Activated CD8-positive, alpha-beta memory T cell treated with anti-CD3 and anti-CD28 coated beads, Interleukin-2, amount 50 U/mL, for 48 hours (primary cell): Measurements from ENCODE around the gene UROD.

Experiments used
- DNase-seq: peaks from one replicate; pipeline ENCODE4 v3.0.0-alpha.2; 2020

The UROD gene

GRCh38 chr1:45009296-45009865, 2.7 kb upstream of the UROD start:
- no peak for DNase-seq

DNA sequence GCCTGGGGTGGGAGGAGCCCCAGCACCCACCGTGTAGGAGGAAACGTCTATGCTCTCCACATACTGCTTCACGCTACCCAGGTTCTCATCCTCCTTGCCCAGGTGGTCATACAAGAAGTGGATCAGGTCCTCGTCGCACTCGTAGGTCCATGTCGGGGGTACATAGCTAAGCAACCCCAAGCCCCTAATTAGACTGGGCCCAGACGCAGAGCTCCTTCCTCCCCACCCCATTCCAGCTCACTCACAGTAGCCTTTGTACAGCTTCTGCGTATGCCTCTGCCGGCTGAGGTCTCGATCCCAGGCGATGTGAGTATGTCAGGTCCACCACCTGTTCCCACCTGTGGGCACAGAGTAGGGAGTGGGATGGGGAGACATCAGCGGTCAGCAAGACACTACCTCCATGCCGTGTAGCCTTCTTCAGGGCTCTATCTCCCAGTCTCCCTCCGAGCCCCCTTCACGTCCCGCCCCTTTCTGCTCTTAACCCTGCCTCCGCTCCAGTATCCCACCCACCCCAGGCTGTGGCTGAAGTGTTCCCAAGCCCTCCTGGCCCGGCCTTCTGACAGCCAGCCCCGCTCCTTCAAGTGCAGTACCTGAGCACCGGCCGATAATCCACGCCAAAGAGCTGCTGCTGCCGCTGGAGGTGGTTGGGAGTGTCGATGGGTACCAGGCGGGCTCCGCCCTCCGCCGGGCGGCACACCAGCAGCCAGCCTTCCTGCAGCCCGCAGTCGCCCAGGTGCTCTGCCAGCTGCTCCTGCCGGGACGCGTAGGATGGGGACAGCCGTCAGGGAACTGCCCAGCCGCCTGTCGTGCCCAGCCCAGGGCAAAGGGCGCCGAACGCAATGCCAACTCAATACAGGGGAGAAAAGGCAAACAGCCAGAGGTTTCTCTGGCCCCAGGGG, 1.8 kb upstream of the UROD start:
- peak; percentile 70 for DNase-seq

DNA sequence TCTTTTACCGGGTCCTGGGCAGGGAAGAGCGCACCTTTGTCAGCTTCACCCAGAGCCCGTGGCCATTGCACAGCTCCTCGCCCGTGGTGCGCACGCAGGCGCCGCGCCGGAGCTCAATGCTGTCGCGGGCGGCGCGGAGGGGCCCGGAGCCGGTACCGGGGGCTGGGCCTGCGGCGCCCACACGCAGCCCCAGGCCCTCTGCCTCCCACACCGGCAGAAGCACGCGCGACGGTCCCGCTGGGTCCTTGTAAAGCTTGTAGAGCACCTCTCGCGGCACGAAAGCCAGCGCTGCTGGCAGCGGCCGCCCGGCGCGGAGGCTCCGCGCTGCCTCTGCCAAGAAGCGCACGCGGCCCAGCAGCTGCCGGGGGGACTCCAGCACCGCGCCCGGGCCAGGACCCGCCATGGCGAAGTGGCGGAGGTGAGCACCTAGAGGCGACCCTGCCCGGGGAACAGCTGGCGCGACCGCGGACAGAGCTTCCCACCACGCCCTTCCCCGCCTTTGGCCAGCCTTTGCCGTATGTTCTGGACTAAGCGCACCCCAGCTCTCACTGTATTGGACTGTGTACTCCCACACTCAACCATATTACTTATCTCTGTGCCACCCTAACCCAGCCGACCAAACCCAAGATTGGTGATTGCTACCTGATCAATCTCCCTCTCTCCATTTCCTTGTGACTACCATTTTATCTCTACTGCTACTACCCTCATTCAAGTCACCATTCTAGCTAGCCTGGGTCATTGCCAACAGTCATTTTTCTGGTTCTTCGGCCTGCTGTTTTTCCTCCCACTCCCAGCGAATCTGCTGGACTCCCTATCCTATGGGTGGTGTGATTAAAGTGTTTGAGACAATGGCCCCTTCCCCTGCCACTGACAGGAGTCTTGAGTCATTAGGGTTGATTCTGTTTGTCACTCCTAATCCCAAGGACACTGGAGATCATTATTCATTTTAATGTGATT, 921 bp upstream of the UROD start, which contains the start of gene HECTD3:
TSS of gene HECTD3 (minus strand) at position 470 of the 957 bp plus-strand sequence. CDS start at position 403, 67 bp downstream.
- peak; percentile 83 for DNase-seq

DNA sequence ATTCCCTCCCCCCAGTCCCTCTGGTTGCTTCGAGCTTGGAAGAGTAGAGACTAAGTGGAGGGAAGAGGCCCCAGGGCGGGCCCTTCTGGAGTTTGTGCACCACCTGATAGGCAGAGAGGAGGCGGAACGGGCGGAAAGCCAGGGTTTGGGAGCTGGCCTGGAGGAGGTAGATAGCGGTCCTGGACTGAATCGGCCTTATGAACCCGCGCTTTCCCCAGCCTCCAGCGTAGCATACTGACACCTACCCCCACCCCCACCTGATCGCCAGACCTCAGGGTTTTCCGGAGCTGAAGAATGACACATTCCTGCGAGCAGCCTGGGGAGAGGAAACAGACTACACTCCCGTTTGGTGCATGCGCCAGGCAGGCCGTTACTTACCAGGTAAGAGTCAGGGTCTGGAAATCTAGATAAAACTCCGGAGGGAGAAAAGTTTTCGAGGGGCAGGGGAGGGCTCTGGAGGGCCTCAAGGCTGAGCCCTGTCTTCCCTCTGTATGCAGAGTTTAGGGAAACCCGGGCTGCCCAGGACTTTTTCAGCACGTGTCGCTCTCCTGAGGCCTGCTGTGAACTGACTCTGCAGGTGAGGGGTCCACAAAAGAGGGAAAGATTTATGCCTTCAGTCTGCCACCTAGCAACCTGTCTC, 705 bp downstream of the UROD start:
- DNase-seq = peak; percentile 78

DNA sequence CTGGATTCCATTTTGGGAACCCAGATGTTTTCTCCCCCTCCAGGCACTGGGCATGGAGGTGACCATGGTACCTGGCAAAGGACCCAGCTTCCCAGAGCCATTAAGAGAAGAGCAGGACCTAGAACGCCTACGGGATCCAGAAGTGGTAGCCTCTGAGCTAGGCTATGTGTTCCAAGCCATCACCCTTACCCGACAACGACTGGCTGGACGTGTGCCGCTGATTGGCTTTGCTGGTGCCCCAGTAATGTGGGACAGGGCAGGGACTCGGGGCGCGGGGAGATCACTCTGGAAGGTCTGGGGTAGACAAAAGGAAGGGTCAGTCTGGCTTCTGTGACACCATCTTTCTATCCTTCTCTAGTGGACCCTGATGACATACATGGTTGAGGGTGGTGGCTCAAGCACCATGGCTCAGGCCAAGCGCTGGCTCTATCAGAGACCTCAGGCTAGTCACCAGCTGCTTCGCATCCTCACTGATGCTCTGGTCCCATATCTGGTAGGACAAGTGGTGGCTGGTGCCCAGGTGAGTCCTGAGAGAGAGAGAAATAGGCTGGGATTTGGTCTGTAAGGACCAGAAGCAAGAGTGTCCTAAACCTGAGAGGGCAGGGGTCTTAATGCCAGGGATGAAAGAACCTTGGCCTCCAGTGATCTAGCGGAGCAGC, 1.6 kb downstream of the UROD start:
- no peak for DNase-seq

- peak; percentile 80 for DNase-seq
Observed at GRCh38 chr1:45014321-45015028, 2.4 kb downstream of the UROD start.

DNA sequence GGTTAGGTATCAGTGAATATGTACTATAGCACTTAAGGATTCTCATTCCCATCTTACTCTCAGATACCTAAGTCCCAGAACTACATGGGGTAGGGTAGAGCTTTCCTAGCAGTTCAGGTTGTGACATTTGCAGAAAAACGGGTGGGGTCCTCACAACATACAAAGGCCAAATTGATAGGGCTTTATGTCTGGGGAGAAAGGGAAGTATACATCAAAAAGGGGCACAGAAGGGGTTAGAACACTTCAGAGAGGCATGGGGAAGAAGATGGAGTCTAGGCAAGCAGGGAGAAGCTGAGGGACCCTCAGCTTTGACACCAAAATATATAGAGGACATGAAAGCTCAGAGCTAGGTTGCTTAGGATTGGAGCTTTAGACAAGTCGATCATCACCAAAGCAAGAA, 3.6 kb downstream of the UROD start:
- DNase-seq = no peak

DNA sequence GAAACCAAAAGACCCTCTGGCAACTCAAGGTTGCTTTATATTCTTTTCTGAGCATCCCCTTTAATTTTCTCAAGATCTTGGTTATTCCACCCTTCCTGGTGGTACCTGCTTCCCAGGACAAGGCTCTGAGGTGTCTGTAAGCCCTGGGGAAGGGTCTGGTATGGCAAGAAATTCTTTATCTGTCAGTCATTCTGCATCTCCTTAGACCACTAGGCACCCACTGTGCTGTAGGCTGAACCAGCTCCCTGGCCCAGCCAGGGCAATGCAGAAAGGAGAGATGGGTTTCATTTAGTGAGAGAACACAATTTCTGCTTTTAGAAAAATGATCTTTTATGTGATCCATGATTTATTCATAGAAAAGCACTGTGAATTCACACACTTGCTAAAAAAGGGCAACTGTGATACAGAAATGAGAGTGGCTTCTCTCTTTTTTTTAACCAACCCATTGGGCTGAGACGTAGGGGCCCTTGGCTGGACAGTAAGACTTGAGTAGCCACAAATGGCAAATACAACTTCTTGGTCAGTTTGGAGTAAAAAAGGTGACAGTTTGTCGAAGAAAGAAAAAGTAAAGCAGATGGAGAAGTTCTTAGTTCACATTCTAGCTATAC, 4.1 kb downstream of the UROD start:
- no peak for DNase-seq

- no peak for DNase-seq
Observed at GRCh38 chr1:45016767-45017166, 4.7 kb downstream of the UROD start.

DNA sequence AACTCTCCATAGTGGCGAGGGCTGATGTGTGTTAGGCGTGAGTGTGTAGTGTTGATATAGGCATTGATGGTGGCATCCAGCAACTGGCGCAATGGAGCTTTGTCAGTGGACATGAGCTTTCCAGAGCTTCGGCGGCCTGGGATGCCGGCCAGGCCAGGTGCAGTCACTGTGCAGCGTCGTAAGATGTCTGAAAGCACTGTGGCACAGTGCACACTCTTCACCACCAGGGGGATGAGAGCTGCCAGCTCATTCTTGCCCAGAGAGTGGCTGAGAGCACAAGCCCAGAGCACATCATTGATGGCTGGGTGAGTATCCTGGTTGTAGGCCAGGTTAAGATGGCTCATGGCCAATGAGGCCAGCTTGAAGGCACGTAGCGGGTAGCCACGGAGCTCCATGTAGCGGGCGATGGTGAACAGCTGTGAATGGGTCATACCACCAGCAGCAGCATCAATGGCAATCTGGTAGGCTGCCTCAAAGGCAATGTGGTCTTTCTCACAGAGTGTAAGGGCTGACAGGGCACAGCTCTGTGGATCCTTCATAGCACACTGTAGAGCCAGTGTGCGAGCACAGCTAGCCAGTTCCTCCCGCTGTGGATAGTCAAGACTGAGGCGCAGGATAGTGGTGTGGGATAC, 6.7 kb downstream of the UROD start:
- DNase-seq = peak; percentile 75

DNA sequence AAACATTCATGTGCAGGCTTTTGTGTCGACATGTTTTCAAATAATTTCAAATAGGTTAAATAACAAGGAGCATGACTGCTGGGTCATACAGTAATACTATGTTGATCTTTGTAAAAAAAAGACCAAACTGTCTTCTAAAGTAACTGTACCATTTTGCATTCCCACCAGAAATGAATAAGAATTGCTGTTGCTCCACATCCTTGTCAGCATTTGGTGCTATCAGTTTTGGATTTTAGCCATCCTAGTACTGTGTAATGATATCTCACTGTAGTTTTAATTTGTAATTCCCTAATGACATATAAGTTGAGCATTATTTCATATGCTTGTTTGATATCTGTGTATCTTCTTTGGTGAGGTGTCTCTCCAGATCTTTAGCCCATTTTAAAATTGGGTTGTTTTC, 11.6 kb downstream of the UROD start:
- DNase-seq = no peak

DNA sequence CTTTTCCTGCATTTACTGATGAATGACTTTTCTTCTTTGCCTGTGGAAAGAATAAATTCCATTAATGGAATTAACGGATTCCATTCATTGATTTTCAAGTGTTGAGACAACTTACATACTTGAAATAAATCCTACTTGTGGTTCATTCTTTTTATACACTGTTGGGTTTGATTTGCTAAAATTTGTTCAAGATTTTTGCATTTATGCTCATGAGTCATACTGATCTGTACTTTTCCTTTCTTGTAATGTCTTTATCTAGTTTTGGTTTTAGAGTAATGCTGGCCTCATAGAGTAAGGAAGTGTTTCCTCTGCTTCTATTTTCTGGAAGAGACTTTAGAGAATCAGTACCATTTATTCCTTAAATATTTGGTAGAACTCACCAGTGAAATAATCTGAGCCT, 14.4 kb downstream of the UROD start:
- DNase-seq = no peak

GRCh38 chr1:45032837-45033236, 20.8 kb downstream of the UROD start:
- no peak for DNase-seq

DNA sequence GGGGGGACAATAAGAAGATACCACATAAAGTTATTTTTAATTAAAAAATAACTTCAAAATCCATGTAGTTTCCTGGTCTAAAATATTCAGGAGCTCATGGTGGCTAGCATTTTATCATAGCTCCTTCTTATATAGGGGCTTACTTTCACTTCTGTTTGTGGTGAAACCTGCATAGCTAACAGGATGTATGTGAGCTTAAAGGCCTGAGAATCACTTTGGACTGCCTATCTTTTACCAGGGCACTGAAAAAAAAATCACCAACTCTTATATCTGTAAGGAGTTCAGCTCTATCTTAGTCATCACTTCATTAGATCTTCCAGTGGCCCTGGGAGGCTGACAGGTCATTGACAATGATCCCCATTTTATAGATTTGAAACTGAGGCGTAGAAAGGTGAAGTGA, 21.3 kb downstream of the UROD start:
- no peak for DNase-seq

GRCh38 chr1:45035631-45036301, 23.7 kb downstream of the UROD start:
- DNase-seq = no peak

DNA sequence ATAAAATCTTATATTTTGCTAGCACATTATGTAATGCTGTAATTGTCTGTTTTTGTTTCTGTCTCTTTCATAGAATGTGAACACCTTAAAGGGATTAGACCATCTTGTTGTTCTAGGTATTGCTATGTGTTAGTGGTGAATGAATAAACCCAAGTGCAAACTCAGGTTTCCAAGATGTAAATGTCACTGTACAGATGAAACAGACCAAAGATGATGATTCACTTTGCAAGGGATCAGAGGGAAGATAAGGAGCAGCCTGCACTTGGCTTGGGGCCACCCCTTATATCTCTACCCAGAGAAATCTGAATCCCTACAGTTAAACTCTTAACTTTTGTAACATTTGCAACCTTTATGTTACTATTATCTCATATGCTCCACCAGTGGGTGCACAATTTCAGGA, 25.4 kb downstream of the UROD start:
- no peak for DNase-seq

DNA sequence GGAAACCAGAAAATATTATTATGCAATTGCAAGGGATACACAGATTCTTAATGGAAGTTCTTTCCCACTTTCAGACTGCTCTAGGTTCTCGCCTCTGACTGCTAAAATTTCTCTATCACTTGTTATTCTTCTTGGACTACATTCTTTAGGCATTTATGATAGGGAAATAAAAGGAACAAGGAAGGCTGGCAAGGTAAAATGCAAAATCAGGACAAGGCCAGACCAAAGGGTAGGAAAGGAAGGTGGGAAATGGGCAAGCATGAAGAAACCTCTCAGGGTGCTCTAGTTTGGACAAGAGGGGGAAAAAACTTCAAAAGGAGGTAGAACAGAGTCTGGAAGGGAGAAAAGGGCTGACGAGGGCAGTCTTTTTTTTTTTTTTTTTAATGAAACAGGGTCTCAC, 26.2 kb downstream of the UROD start:
- no peak for DNase-seq

DNA sequence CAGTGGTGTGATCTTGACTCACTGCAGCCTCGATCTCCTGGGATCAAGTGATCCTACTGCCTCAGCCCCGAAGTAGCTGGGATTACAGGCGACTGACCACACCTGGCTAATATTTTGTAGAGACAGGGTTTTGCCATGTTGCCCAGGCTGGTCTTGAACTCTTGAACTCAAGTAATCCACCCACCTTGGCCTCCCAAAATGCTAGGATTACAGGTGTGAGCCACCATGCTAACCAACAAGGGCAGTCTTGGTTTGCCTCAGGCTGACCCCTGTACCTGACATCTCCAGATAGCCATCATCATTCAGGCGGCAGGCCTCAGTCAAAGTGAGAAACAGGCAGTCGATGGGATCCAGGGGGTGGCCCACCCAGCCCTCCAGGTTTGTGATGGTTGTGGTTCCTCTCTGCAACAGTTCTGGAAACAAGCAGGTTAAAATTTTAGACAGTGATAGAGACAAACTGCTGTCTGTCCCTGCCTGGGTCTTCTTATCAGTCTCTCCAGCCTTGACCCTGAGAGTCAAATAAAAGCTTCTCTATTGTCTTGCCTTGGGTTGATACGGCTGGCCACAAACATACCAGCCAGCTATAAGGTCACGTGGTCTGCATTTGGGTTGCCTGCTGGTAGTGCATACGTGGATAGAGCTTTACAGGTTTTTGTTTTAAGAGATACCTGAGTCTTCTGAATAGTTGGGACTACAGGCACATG, 26.8 kb downstream of the UROD start:
- no peak for DNase-seq

DNA sequence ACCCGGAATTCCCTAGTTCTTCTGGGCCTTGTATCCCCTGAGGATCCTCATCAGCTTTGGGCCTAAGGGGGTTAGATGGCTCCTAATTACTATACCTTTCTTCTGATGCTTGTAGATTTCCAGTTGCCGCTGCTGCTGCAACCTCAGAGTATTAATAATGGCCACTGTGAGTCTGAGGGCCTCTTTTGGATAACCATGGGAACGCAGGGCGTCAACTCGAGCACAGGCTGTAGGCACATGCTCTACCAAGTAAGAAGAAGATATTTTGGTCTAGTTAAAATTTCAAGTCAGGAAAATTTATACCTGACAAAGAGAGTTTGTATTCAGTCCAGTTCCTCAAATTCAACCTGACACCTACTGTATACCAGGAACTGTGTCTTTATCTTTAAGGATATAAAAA, 28.2 kb downstream of the UROD start:
- DNase-seq = no peak
